Stimulated activated CD4-positive, alpha-beta T cell treated with anti-CD3 and anti-CD28 coated beads, Interleukin-4, amount 100 ng/mL, for 4 hours (primary cell): ENCODE data around the gene TCHP.

Experiments
- DNase-seq, 2 experiments: peaks; one replicate each; pipeline ENCODE4 v3.0.0-alpha.2; 2020

The TCHP gene

DNA sequence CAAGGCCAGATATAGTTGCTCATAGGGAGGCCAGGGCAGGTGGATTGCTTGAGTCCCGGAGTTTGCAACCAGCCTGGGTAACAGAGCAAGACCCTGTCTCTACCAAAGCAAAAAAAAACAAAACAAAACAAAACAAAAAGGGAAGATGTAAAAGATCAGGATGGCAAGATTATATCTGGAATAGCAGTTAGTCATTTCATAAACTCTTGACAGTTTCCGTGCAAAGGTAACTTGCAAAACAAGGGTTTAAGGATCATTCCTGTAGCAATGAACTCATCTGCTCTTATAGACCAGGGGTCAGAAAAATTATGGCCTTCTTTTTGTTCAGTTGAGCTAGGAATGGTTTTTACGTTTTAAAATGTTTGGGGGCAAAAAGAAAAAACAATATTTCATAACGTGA lies 66.5 kb downstream of the TCHP start:
- DNase-seq: no peak

DNA sequence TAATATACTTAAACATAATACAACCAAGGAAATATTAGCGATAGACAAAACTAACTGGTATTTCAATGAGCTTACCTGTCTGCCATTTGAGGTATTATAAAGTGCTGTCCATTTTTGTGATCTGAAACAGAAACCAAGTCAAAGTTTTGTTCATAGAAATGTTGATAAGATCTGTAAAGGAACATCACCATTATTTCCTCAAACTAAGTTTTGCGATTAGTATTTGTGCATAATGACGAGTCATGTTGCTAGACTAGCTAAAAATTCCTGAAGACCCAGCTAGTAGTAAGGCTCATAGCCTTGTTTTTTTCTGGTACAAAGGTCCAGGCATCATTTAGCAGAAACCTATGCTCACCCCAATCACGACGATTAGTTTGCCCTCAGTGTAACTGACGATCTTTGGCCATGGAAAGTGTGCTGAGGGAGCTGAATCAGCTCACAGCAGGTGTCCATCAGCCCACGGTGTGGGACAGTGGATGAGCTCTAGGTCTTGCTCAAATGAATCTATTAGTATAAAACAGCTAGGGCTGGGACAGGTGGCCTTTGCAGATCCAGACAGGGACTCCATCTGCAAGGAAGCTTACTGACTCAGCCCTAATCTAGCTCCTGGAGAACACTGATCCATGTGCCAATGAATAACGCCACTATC lies 67.4 kb downstream of the TCHP start:
- DNase-seq: no peak
